Epithelial cell of proximal tubule (primary cell): ENCODE results near the gene PIEZO2. TPM values are rescaled to one million over a fixed set of nuclear protein-coding genes. Genes with fewer than 3 reads are reported as not detected.

ENCODE experiments used
- DNase-seq: peaks from one replicate; pipeline ENCODE4 v3.0.0-alpha.2; 2011; ENCODE audit warnings: low read depth
- H3K4me3 ChIP-seq: 2 replicates; pipeline ENCODE4 v1.5.1; 2011; ENCODE audit warnings: low read depth, mild to moderate bottlenecking, low read length
- total RNA-seq: library from RNA; depleted of rRNA; stranded (reverse); fragments of >200 nt; gene quantifications from 2 replicates; pipeline ENCODE4 v1.2.3, GENCODE V29; 2015
- TF ChIP-seq, protein P1 (sequence below): conservative IDR thresholded peaks from 2 replicates; pipeline ENCODE4 v1.5.1; 2012; ENCODE audit warnings: low read depth, mild to moderate bottlenecking, low read length

PIEZO2 gene
- total RNA-seq, 1 donor from 2014 or later, result 7.5 TPM

DNA sequence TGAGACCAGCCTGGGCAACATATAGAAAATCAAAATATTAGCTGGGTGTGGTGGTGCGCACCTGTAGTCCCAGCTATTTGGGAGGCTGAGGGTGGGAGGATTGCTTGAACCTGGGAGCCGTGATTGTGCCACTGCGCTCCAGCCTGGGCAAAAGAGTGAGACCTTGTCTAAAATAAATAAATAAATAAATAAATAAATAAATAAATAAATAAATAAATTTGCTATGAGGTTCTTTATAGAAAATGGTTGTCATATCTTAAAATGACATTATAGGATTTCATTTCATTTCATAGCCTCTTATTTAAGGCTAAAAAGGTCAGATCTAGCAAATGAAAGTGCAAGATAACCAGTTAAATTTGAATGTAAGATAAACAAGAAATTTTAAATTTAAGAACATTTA lies 430.6 kb downstream of the PIEZO2 start:
- no peak overlapping the region for H3K4me3 ChIP-seq
- no peak for DNase-seq
- TF ChIP-seq, protein P1, sequence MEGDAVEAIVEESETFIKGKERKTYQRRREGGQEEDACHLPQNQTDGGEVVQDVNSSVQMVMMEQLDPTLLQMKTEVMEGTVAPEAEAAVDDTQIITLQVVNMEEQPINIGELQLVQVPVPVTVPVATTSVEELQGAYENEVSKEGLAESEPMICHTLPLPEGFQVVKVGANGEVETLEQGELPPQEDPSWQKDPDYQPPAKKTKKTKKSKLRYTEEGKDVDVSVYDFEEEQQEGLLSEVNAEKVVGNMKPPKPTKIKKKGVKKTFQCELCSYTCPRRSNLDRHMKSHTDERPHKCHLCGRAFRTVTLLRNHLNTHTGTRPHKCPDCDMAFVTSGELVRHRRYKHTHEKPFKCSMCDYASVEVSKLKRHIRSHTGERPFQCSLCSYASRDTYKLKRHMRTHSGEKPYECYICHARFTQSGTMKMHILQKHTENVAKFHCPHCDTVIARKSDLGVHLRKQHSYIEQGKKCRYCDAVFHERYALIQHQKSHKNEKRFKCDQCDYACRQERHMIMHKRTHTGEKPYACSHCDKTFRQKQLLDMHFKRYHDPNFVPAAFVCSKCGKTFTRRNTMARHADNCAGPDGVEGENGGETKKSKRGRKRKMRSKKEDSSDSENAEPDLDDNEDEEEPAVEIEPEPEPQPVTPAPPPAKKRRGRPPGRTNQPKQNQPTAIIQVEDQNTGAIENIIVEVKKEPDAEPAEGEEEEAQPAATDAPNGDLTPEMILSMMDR, result no peak

DNA sequence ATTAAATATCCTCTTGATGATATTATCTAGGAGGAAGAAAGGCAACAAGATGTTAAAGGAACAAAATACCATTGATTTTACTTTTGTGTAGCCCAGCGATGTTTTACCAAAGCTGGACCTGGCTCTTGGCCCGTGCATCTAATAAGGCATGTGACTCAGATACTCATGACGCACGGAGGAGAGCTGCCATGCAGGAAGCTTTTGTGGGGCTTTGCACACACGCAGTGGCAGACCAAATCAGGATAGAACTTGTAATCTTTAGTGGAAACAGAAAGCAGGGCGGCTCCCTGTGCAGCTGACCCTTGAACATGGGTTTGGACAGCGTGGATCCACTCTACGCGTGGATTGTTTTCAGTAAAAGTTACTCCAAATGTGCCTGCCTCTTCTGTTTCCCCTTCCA lies 433.6 kb downstream of the PIEZO2 start:
- TF ChIP-seq, protein P1, result no peak
- no peak overlapping the region for H3K4me3 ChIP-seq
- DNase-seq, result peak; percentile 20

DNA sequence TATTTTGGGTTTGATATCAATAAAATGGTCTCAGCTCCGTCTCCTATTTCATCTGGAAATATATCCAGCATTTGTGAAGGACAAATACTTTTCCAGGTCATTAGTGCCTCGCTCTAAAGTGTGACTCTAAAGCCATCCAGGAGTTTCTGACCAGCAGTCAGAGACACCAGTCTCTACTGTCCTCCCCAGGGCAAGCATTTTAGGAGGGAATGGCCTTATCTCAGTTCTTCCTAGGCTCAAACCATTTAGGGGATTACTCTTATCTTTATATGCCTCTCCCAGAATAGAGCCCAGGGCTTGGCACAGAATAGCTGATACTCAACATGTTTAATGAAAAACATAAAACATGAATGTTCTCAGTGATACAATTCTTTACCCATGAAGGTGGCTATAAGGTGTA lies 436.0 kb downstream of the PIEZO2 start:
- DNase-seq, result no peak
- TF ChIP-seq, protein P1, result no peak

DNA sequence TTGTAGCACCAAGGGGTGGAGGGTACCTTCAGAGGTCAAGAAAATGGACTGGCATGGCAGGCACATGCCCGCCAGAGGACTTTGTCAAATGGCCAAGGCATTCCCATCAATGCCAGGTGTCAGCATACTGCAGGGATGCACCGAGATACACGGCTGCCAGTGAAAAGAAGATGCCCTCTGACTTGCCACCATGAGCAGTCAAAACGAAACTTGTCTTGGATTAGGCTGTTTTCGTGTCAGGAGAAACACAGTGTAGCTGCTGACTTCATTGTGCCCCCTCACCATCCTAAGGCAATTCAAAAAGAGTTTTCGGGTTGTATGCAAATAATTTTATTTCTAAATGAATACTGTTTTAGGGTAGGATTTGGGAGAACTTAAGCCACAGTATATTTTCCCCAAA lies 442.1 kb downstream of the PIEZO2 start:
- H3K4me3 ChIP-seq, result no peak overlapping the region
- TF ChIP-seq, protein P1, result no peak
- DNase-seq, result no peak

More for the DNA sequence above, 436.0 kb downstream of the PIEZO2 start:
- H3K4me3 ChIP-seq, result no peak overlapping the region

DNA sequence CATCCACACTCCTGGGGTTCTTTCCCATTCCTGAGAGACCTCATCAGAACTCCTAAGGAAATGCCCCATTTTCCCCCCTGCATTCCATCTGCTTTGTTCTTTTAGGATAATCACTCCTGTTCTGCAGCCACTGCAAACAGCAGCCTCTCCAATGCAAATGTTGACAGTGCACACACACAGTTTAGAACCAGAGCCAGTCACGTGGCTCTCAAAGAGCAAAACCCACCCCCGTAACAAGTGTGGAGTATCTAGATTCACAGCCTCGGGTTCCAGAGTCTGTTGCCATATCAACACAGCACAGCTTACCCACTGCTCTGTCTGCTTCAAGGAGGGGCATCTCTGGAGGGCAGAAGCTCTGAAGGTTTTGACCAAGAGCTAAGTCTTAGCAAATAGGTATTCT lies 443.6 kb downstream of the PIEZO2 start:
- no peak for DNase-seq
- TF ChIP-seq, protein P1, result no peak
- H3K4me3 ChIP-seq, result no peak overlapping the region

DNA sequence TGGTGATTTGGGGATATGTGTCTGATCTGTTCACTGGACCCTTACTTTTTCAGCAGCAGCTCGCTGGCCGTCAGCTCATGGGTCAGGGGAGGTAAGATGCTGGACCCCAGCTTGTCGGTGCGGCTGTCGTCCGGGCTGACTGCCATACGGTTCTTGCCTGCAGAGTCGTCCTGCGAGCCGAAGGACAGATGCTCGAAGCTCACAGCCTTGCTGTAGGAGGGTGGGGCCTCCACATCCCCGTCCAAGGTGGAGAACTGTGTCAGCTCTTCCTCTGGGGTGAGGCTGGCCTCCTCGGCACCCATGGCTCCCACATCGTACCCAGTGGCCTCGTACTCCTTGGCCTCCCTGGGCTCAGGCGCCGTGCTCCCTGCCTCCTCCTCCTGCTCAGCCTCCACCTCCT lies 444.1 kb downstream of the PIEZO2 start:
- no peak for DNase-seq
- TF ChIP-seq, protein P1, result no peak
- no peak overlapping the region for H3K4me3 ChIP-seq

DNA sequence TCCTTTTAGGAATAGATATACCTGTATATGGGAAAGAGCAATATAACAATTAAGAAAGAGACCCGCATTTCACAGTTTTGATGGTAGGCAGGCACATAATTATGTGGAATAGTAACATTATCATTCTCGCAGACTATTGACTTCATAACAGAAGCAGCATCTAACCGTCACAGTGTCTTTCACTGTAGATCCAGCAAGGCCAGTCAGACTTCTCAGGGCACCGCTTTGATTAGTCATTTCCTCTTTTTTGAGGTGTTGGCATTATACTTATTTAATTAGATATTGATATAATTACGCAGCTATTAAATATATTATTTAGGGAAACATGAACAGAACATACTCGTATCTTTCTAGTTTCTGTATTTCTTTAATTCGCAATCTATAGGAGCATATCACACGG lies 447.2 kb downstream of the PIEZO2 start:
- no peak for DNase-seq
- H3K4me3 ChIP-seq, result no peak overlapping the region
- TF ChIP-seq, protein P1, result no peak
